Raji (cell line): ENCODE measurements around the gene TMPRSS9.

Experiments
- POLR2A ChIP-seq: IDR thresholded peaks from 2 replicates; pipeline ENCODE4 v1.6.1; 2011; ENCODE audit warnings: low read depth, low read length, control low read depth; ENCODE audit not compliant: insufficient read depth

Gene TMPRSS9

DNA sequence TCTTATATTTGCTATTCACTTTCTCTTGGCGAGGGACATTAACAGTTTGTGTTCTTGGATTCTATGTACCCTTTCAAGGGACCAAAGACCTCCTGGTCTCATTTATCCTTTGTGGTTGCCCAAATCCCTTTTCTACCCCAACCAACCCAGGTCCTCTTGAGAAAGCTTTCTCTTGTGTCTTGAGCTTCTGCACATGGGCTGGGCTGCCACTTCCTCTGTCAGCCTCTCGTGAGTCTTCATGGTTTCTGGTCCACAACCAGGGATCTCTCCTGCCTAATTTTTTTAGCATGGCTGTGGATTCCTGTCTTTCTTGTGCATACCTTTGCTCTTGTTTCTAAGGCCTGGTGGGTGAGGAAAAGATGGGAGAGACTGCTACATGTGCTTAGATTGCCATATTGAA is 52.4 kb downstream of the TMPRSS9 start:
- TF ChIP-seq POLR2A = no peak

DNA sequence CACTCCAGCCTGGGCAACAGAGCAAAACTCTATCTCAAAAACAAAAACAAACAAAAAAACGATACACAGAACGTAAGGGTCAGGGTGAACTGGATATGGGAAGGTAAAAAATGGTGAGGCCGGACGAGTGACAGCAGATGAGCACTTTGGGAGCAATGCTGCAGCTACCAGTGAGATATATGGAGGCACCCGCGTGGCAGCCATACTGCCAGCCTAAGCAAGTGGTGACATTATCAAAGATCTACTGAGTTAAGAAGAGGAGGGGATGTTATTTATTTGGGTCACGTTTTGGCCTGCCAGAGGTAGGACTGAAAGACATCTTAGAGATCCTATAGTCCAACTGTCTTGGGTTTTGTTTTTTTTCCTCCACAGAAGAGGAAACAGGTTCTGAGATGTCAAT is 53.1 kb downstream of the TMPRSS9 start:
- TF ChIP-seq POLR2A = no peak

DNA sequence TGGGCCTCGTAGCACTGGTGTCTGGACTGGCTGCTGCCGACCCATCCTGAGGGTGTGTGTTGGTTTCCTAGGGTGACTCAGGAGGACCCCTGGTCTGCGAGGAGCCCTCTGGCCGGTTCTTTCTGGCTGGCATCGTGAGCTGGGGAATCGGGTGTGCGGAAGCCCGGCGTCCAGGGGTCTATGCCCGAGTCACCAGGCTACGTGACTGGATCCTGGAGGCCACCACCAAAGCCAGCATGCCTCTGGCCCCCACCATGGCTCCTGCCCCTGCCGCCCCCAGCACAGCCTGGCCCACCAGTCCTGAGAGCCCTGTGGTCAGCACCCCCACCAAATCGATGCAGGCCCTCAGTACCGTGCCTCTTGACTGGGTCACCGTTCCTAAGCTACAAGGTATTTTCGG is 53.6 kb downstream of the TMPRSS9 start:
- TF ChIP-seq POLR2A = no peak; the same call in 1 of the 2 replicates

DNA sequence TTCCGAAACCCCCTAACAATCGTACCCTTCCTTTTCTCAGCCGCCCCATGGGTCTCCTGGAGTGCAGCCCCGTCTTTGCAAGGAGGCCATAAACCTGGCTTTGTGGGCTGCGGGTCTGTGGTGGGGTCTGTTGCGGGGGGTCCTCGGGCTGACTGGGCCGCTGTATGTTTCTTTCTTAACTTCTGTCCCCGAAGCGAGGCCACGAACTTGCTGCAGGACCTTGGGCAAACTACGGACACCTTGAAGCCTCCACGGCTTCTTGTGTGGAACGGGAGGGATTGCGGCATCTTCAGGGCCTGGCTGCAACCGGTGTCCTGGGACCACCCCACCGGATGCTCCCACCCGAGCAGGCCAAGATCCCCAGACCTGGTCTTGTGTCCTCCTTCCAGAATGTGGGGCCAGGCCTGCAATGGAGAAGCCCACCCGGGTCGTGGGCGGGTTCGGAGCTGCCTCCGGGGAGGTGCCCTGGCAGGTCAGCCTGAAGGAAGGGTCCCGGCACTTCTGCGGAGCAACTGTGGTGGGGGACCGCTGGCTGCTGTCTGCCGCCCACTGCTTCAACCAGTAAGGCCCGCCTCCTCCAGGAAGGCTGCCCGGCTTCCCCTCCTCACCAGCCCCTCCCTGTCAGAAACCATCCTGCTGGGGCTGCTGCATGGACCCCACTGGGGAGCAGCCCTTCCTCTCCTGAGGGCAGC is 55.4 kb downstream of the TMPRSS9 start:
- TF ChIP-seq POLR2A = no peak

DNA sequence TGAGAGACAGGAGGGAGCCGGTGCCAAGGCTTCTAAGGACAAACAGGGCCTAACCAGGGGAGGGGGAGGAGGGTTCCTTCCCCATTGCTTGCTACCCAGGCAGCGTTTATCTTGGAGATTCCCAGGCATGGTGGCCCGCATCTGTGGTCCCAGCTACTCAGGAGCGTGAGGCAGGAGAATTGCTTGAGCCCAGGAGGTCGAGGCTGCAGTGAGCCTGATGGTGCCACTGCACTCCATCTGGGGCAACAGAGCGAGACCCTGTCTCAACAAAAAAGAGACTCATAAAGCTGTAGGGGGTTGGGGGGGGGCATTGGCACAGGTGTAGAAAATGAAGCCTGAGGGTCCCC is 55.9 kb downstream of the TMPRSS9 start:
- no peak for TF ChIP-seq POLR2A

DNA sequence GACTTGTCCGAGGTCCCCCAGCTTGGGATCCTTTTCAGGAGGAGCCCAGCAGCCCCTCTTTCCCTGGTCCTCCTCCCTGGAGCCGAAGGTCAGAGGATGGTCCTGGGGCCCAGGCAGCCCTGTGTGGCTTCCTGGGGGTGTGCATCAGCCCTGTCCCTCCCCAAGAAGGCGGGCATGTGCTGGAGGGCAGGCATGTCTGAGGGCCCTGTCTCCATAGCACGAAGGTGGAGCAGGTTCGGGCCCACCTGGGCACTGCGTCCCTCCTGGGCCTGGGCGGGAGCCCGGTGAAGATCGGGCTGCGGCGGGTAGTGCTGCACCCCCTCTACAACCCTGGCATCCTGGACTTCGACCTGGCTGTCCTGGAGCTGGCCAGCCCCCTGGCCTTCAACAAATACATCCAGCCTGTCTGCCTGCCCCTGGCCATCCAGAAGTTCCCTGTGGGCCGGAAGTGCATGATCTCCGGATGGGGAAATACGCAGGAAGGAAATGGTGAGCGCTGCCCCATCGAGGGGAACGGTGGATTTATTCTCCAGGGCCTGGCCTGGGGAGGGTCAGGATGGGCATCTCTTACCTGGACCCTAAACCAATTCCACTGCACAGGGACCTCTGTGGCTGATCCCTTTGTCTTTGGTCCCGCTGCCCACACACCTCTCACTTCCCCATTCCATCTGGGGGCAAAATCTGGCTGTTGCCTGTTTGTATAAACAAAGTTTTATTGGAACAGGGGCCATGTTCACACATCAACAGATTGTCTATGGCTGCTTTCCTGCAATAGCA is 56.4 kb downstream of the TMPRSS9 start:
- TF ChIP-seq POLR2A = no peak

DNA sequence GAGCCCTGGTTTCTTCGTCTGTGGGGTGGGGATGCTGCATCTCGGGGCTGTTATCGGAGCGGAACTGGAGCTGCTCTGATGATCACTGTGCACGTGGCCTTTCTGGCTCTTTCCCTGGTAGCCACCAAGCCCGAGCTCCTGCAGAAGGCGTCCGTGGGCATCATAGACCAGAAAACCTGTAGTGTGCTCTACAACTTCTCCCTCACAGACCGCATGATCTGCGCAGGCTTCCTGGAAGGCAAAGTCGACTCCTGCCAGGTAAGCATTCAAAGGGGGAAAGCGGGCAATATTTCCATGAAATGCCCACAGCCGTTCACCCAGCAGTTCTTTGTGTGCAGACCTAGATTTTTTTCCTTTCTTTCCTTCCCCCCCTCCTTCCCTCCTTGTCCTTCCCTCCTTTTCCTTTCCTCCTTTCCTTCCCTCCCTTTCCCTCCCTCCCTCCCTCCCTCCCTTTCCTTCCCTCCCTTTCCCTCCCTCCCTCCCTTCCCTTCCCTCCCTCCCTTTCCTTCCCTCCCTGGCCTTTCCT is 57.9 kb downstream of the TMPRSS9 start:
- TF ChIP-seq POLR2A = no peak

DNA sequence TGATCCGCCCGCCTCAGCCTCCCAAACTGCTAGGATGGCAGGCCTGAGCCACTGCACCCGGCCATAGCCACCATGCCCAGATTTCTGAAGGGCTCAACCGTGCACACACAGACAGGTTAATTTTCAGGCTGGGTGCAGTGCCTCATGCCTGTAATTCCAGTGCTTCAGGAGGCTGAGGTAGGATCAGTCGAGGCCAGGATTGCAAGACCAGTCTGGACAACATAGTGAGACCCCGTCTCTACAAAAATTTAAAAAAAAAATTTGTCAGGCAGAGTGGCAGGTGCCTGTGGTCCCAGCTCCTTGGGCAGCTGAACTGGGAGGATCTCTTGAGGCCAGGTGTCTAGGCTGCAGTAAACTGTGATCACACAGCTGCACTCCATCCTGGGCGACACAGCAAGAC is 59.7 kb downstream of the TMPRSS9 start:
- no peak for TF ChIP-seq POLR2A

DNA sequence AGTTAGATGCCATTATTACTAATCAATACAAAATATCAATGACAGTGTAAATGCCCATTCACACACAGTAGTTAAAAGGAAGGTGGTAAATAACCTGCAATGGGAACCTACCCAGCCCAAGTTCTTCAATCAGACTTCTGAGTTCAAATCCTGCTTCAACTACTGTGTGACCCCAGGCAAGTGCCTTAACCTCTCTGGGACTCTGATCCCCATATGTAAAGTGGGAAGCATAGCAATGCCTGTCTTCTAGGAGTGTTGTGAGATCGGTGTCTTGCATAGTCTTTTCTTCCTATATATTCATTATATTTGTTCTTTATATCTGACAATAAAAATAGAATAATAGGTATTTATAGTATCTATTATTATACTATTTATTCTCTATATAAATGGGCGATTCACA is 60.4 kb downstream of the TMPRSS9 start:
- no peak for TF ChIP-seq POLR2A

DNA sequence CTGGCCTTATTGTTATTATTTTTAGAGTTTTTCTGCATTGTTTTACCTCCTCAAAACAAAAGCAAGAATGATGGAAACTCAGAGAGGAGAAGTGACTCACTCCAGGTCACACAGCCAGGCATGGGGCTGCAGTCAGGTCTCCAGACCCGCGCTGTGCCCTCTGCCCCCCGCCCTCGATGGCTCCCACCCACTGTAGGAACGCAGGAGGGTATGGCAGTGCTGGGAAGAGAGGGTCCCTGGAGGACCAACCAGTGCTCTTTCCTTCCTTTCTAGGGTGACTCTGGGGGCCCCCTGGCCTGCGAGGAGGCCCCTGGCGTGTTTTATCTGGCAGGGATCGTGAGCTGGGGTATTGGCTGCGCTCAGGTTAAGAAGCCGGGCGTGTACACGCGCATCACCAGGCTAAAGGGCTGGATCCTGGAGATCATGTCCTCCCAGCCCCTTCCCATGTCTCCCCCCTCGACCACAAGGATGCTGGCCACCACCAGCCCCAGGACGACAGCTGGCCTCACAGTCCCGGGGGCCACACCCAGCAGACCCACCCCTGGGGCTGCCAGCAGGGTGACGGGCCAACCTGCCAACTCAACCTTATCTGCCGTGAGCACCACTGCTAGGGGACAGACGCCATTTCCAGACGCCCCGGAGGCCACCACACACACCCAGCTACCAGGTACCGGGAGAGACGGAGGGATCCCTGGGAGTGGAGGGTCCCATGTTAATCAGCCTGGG is 61.7 kb downstream of the TMPRSS9 start:
- TF ChIP-seq POLR2A = no peak

DNA sequence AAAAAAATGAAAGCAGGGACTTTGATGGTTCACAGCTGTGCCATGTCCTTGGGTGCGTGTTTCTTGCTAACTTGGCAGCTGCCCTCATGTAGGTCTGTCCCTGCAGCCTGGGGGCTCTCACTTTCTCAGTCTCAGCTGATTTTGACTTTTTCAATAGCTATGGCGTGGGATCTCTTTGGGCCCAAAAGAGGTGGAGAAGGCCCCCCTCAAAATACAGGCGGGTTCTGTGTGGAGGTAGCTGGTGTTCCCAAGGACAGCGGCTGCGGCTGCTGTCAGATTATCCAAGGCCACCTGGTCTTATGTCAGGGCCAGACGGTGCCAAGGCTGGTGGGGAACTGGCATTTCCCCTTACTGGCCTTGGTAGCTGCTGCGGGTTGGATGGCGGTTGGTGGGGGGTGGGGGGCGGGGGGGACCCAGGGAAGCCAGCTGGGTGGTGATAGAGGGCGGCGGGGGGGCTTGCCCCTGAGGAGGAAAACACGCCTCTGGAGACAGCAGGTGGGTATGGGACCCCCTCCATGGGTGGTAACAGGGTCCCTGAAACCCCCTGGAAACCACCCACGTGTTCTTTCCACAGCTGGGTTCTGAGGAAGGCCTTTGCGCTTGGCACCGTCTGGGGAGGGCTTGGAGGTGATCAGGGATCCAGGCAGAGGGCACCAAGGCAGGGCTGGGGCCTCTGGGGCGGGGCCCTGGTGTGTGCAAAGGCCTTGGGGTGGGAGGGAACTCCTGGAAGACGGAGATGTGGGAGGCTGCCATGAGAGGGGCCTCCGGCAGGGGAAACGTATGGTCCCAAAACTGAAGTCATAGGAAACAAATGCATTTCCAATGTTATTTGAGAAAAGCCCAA is 63.2 kb downstream of the TMPRSS9 start:
- no peak for TF ChIP-seq POLR2A

DNA sequence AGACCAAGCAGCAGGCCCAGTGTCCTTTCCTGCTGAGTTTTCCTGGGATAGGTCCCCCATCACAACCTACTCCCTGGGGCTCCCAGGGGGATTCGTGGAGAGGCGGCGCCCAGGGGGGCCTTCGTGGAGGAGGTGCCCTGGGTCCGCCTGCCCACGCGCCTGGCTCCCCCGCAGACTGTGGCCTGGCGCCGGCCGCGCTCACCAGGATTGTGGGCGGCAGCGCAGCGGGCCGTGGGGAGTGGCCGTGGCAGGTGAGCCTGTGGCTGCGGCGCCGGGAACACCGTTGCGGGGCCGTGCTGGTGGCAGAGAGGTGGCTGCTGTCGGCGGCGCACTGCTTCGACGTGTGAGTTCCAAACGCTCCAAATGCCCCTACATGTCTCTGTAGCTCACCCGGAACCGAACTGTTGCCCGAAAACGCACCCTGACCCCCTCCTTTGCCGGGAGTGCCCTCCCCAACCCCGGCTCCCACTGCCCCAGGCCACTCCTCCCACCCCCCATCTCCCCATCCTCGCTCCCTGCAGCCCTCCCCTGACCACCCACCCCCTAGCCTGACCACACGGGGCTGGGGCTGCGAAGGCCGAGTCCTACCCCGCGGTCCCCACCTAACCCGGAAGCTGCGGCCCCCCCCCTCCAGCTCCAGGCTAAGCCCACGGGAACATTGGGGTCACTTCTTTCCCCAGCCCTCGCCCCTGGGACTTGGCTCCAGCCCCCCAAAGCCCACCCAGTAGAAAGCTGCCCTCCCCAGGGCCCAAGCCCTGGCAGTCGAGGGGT is 64.0 kb downstream of the TMPRSS9 start:
- TF ChIP-seq POLR2A = no peak

DNA sequence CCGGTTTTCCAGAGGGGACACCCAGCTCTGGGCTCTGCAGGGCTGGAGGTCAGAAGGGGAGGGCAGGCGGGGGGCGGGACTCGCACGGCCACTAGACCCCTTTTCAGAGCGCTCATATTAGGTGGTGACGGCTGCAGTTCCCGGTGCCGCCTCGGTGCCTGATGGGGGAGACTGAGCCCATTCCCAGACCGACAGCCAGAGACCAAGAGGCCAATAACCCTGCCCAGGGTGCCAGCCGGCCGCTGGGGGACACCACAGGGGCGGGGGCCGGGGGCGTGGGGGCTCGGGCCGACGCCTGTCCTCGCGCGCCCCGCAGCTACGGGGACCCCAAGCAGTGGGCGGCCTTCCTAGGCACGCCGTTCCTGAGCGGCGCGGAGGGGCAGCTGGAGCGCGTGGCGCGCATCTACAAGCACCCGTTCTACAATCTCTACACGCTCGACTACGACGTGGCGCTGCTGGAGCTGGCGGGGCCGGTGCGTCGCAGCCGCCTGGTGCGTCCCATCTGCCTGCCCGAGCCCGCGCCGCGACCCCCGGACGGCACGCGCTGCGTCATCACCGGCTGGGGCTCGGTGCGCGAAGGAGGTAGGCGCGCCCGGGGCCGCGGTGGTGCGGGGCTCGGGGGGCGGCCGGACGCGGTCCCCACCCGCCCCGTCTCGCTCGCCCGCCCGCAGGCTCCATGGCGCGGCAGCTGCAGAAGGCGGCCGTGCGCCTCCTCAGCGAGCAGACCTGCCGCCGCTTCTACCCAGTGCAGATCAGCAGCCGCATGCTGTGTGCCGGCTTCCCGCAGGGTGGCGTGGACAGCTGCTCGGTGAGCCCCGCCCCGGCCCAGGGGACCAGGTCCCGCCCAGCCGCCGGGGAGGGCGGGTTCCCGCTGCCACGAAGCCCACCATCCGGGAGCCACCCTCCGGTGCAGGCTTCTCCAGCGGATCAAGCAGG is 64.9 kb downstream of the TMPRSS9 start:
- no peak for TF ChIP-seq POLR2A
